GM18520 (cell line): ENCODE results near the gene EI24.

Experiments used
- ATAC-seq: cut with Tn5 transposase; IDR thresholded peaks from one replicate; pipeline ENCODE4 v1.9.1; 2021; ENCODE audit not compliant: unreplicated experiment

Gene EI24

GRCh38 chr11:125578783-125579182, 9.5 kb downstream of the EI24 start:
- ATAC-seq, result no peak

- no peak for ATAC-seq
Observed at GRCh38 chr11:125579811-125580210, 10.5 kb downstream of the EI24 start.

GRCh38 chr11:125583496-125583895, 14.2 kb downstream of the EI24 start:
- ATAC-seq, result no peak

GRCh38 chr11:125585487-125585886, 16.2 kb downstream of the EI24 start:
- no peak for ATAC-seq

GRCh38 chr11:125586623-125587022, 17.3 kb downstream of the EI24 start:
- ATAC-seq, result no peak

GRCh38 chr11:125587480-125587879, 18.2 kb downstream of the EI24 start:
- ATAC-seq, result no peak

- no peak for ATAC-seq
Observed at GRCh38 chr11:125588505-125588904, 19.2 kb downstream of the EI24 start.

- peak; percentile 2 for ATAC-seq
Observed at GRCh38 chr11:125591649-125592304, 22.5 kb downstream of the EI24 start.

GRCh38 chr11:125592305-125593113, 23.2 kb downstream of the EI24 start, which contains the start of gene STT3A:
Gene STT3A (plus strand): TSS chr11:125592852. CDS start chr11:125595916, 3,064 bp downstream.
- peak; percentile 96 for ATAC-seq

GRCh38 chr11:125593114-125593820, 24.0 kb downstream of the EI24 start:
- no peak for ATAC-seq

GRCh38 chr11:125594958-125595357, 25.7 kb downstream of the EI24 start:
- no peak for ATAC-seq

- no peak for ATAC-seq
Observed at GRCh38 chr11:125600663-125601062, 31.4 kb downstream of the EI24 start.

GRCh38 chr11:125603207-125603606, 33.9 kb downstream of the EI24 start:
- ATAC-seq, result no peak

- ATAC-seq, result no peak
Observed at GRCh38 chr11:125605417-125605816, 36.1 kb downstream of the EI24 start.

- ATAC-seq, result no peak
Observed at GRCh38 chr11:125609545-125609944, 40.3 kb downstream of the EI24 start.

GRCh38 chr11:125618383-125618782, 49.1 kb downstream of the EI24 start:
- no peak for ATAC-seq

GRCh38 chr11:125621995-125622394, 52.7 kb downstream of the EI24 start:
- ATAC-seq, result no peak

- ATAC-seq, result no peak
Observed at GRCh38 chr11:125623064-125623463, 53.8 kb downstream of the EI24 start.

- no peak for ATAC-seq
Observed at GRCh38 chr11:125624756-125625213, 55.5 kb downstream of the EI24 start, which contains the start of gene CHEK1. Gene CHEK1 (plus strand): TSS chr11:125625163. CDS start chr11:125626769, 1,606 bp downstream.

- no peak for ATAC-seq
Observed at GRCh38 chr11:125625225-125625629, 56.0 kb downstream of the EI24 start.

GRCh38 chr11:125625630-125626287, 56.5 kb downstream of the EI24 start:
- peak; percentile 75 for ATAC-seq
